ENCODE measurements around the gene FLAD1.

FLAD1 gene

GRCh38 chr1:154941333-154942013 lies 41.7 kb upstream of the FLAD1 start:
- H3K27ac ChIP-seq (ENCODE audit: low read depth, low read length): no peak overlapping the region
- 0 out of 2 replicates have a peak, but pooled peaks cover 4% of the 10 kb centered on the region for H3K36me3 ChIP-seq (ENCODE audit: control insufficient read depth, insufficient read depth, low read length)
- no peak overlapping the region for H3K4me3 ChIP-seq (ENCODE audit: low read depth, low read length)
- H3K27me3 ChIP-seq (ENCODE audit: control insufficient read depth, insufficient read depth, low read length): no peaks in the 10 kb centered on the region
- no peaks in the 10 kb centered on the region for H3K9me3 ChIP-seq (ENCODE audit: control insufficient read depth, insufficient read depth, low read depth, low read length)
- H3K4me1 ChIP-seq (ENCODE audit: control insufficient read depth, insufficient read depth, low read length): peaks cover 11% of the 10 kb centered on the region
- H3K9ac ChIP-seq (ENCODE audit: low read length): no peak overlapping the region

GRCh38 chr1:154943649-154944400 lies 39.3 kb upstream of the FLAD1 start:
- no peak overlapping the region for H3K4me3 ChIP-seq (ENCODE audit: low read depth, low read length)
- H3K36me3 ChIP-seq (ENCODE audit: control insufficient read depth, insufficient read depth, low read length): peaks cover 12% of the 10 kb centered on the region
- no peak overlapping the region for H3K27ac ChIP-seq (ENCODE audit: low read depth, low read length)
- peaks cover 7% of the 10 kb centered on the region for H3K4me1 ChIP-seq (ENCODE audit: control insufficient read depth, insufficient read depth, low read length)
- no peaks in the 10 kb centered on the region for H3K27me3 ChIP-seq (ENCODE audit: control insufficient read depth, insufficient read depth, low read length)
- H3K9me3 ChIP-seq (ENCODE audit: control insufficient read depth, insufficient read depth, low read depth, low read length): no peaks in the 10 kb centered on the region
- no peak overlapping the region for H3K9ac ChIP-seq (ENCODE audit: low read length)

- no peak overlapping the region for H3K4me3 ChIP-seq (ENCODE audit: low read depth, low read length)
- no peak overlapping the region for H3K27ac ChIP-seq (ENCODE audit: low read depth, low read length)
- peaks cover 7% of the 10 kb centered on the region for H3K4me1 ChIP-seq (ENCODE audit: control insufficient read depth, insufficient read depth, low read length)
- H3K9me3 ChIP-seq (ENCODE audit: control insufficient read depth, insufficient read depth, low read depth, low read length): no peaks in the 10 kb centered on the region
- H3K27me3 ChIP-seq (ENCODE audit: control insufficient read depth, insufficient read depth, low read length): no peaks in the 10 kb centered on the region
- H3K9ac ChIP-seq (ENCODE audit: low read length): no peak overlapping the region
- peaks cover 12% of the 10 kb centered on the region for H3K36me3 ChIP-seq (ENCODE audit: control insufficient read depth, insufficient read depth, low read length)
Observed at GRCh38 chr1:154944401-154945159, 38.6 kb upstream of the FLAD1 start.

GRCh38 chr1:154945160-154945961 lies 37.8 kb upstream of the FLAD1 start:
- H3K27ac ChIP-seq (ENCODE audit: low read depth, low read length): no peak overlapping the region
- peaks cover 12% of the 10 kb centered on the region for H3K36me3 ChIP-seq (ENCODE audit: control insufficient read depth, insufficient read depth, low read length)
- no peak overlapping the region for H3K4me3 ChIP-seq (ENCODE audit: low read depth, low read length)
- H3K27me3 ChIP-seq (ENCODE audit: control insufficient read depth, insufficient read depth, low read length): no peaks in the 10 kb centered on the region
- no peak overlapping the region for H3K9ac ChIP-seq (ENCODE audit: low read length)
- peaks cover 7% of the 10 kb centered on the region for H3K4me1 ChIP-seq (ENCODE audit: control insufficient read depth, insufficient read depth, low read length)
- no peaks in the 10 kb centered on the region for H3K9me3 ChIP-seq (ENCODE audit: control insufficient read depth, insufficient read depth, low read depth, low read length)

- Histone ChIP-seq H3K36me3 (ENCODE audit: control insufficient read depth, insufficient read depth, low read length) (peaks cover 18% of the 10 kb centered on the region), H3K4me1 (ENCODE audit: control insufficient read depth, insufficient read depth, low read length) (peaks cover 5% of the 10 kb centered on the region), H3K9ac (ENCODE audit: low read length) (no peak overlapping the region)
Observed at GRCh38 chr1:154945962-154946850, 36.9 kb upstream of the FLAD1 start.

GRCh38 chr1:154948079-154948478 lies 35.1 kb upstream of the FLAD1 start:
- peaks cover 5% of the 10 kb centered on the region for H3K4me1 ChIP-seq (ENCODE audit: control insufficient read depth, insufficient read depth, low read length)
- H3K9me3 ChIP-seq (ENCODE audit: control insufficient read depth, insufficient read depth, low read depth, low read length): no peaks in the 10 kb centered on the region
- no peak overlapping the region for H3K27ac ChIP-seq (ENCODE audit: low read depth, low read length)
- H3K36me3 ChIP-seq (ENCODE audit: control insufficient read depth, insufficient read depth, low read length): peaks cover 20% of the 10 kb centered on the region
- H3K4me3 ChIP-seq (ENCODE audit: low read depth, low read length): no peak overlapping the region
- no peaks in the 10 kb centered on the region for H3K27me3 ChIP-seq (ENCODE audit: control insufficient read depth, insufficient read depth, low read length)
- no peak overlapping the region for H3K9ac ChIP-seq (ENCODE audit: low read length)

More at GRCh38 chr1:154945962-154946850, 36.9 kb upstream of the FLAD1 start:
- no peaks in the 10 kb centered on the region for H3K9me3 ChIP-seq (ENCODE audit: control insufficient read depth, insufficient read depth, low read depth, low read length)
- no peak overlapping the region for H3K4me3 ChIP-seq (ENCODE audit: low read depth, low read length)
- no peaks in the 10 kb centered on the region for H3K27me3 ChIP-seq (ENCODE audit: control insufficient read depth, insufficient read depth, low read length)
- H3K27ac ChIP-seq (ENCODE audit: low read depth, low read length): no peak overlapping the region

- peaks cover 18% of the 10 kb centered on the region for H3K4me1 ChIP-seq (ENCODE audit: control insufficient read depth, insufficient read depth, low read length)
- no peak overlapping the region for H3K4me3 ChIP-seq (ENCODE audit: low read depth, low read length)
- H3K27me3 ChIP-seq (ENCODE audit: control insufficient read depth, insufficient read depth, low read length): no peaks in the 10 kb centered on the region
- no peak overlapping the region for H3K9ac ChIP-seq (ENCODE audit: low read length)
- H3K36me3 ChIP-seq (ENCODE audit: control insufficient read depth, insufficient read depth, low read length): peaks cover 15% of the 10 kb centered on the region
- H3K27ac ChIP-seq (ENCODE audit: low read depth, low read length): no peak overlapping the region
- no peaks in the 10 kb centered on the region for H3K9me3 ChIP-seq (ENCODE audit: control insufficient read depth, insufficient read depth, low read depth, low read length)
Observed at GRCh38 chr1:154951901-154952657, 31.1 kb upstream of the FLAD1 start.

- no peak overlapping the region for H3K27ac ChIP-seq (ENCODE audit: low read depth, low read length)
- H3K36me3 ChIP-seq (ENCODE audit: control insufficient read depth, insufficient read depth, low read length): peaks cover 11% of the 10 kb centered on the region
- peaks cover 24% of the 10 kb centered on the region for H3K4me1 ChIP-seq (ENCODE audit: control insufficient read depth, insufficient read depth, low read length)
- no peaks in the 10 kb centered on the region for H3K9me3 ChIP-seq (ENCODE audit: control insufficient read depth, insufficient read depth, low read depth, low read length)
- no peaks in the 10 kb centered on the region for H3K27me3 ChIP-seq (ENCODE audit: control insufficient read depth, insufficient read depth, low read length)
- no peak overlapping the region for H3K4me3 ChIP-seq (ENCODE audit: low read depth, low read length)
- no peak overlapping the region for H3K9ac ChIP-seq (ENCODE audit: low read length)
Observed at GRCh38 chr1:154952664-154953063, 30.5 kb upstream of the FLAD1 start.

- H3K36me3 ChIP-seq (ENCODE audit: control insufficient read depth, insufficient read depth, low read length): peaks cover 10% of the 10 kb centered on the region
- no peaks in the 10 kb centered on the region for H3K27me3 ChIP-seq (ENCODE audit: control insufficient read depth, insufficient read depth, low read length)
- no peak overlapping the region for H3K4me3 ChIP-seq (ENCODE audit: low read depth, low read length)
- H3K9ac ChIP-seq (ENCODE audit: low read length): no peak overlapping the region
- no peak overlapping the region for H3K27ac ChIP-seq (ENCODE audit: low read depth, low read length)
- H3K4me1 ChIP-seq (ENCODE audit: control insufficient read depth, insufficient read depth, low read length): peaks cover 25% of the 10 kb centered on the region
- no peaks in the 10 kb centered on the region for H3K9me3 ChIP-seq (ENCODE audit: control insufficient read depth, insufficient read depth, low read depth, low read length)
Observed at GRCh38 chr1:154953611-154954038, 29.5 kb upstream of the FLAD1 start.
